CD14-positive monocyte (primary cell): Measurements from ENCODE around the gene C1QTNF7. TPM values are rescaled to one million over a fixed set of nuclear protein-coding genes. Genes with fewer than 3 reads are reported as not detected.

Experiments used
- DNase-seq, 3 donors: peaks; one replicate each; pipeline ENCODE4 v3.0.0-alpha.2; 2011 to 2022
- H2AFZ ChIP-seq: 2 replicates; pipeline ENCODE4 v1.6.0; 2012; ENCODE audit warnings: mild to moderate bottlenecking, low read depth, low read length, inconsistent platforms; ENCODE audit not compliant: insufficient read depth, poor library complexity, severe bottlenecking
- H3K27ac ChIP-seq, 2 donors: 1 replicate in 1 of 2; 2 replicates in 1 of 2; pipeline ENCODE4 v1.5.1; 2012 to 2013; ENCODE audit warnings: low read length in 2 of 2, control low read depth in 1 of 2, inconsistent platforms in 1 of 2, low read depth in 1 of 2, mild to moderate bottlenecking in 1 of 2
- H3K27me3 ChIP-seq, 2 donors: one replicate each; pipeline versions ENCODE4 v1.6.0 to v1.6.1; 2011 to 2013; ENCODE audit warnings: low read length in 2 of 2; ENCODE audit not compliant: control insufficient read depth in 2 of 2, insufficient read depth in 2 of 2
- H3K36me3 ChIP-seq, 2 donors: replicated peaks in 1 of 2; 1 replicate in 1 of 2; 2 replicates in 1 of 2; pipeline versions ENCODE4 v1.5.1 to v1.6.1; 2012 to 2013; ENCODE audit warnings: low read length in 2 of 2, control low read depth in 1 of 2, inconsistent platforms in 1 of 2, mild to moderate bottlenecking in 1 of 2; ENCODE audit not compliant: insufficient read depth in 2 of 2, control insufficient read depth in 1 of 2
- H3K4me1 ChIP-seq, 2 donors: 1 replicate in 1 of 2; 2 replicates in 1 of 2; pipeline versions ENCODE4 v1.5.1 to v1.6.1; 2012 to 2013; ENCODE audit warnings: low read length in 2 of 2, control low read depth in 1 of 2, inconsistent platforms in 1 of 2, mild to moderate bottlenecking in 1 of 2, moderate library complexity in 1 of 2; ENCODE audit not compliant: insufficient read depth in 2 of 2, control insufficient read depth in 1 of 2
- H3K4me2 ChIP-seq: replicated peaks from 2 replicates; pipeline ENCODE3; 2012; ENCODE audit warnings: low read length, moderate library complexity, mild to moderate bottlenecking; ENCODE audit not compliant: poor library complexity, severe bottlenecking; ENCODE audit errors: extremely low read depth
- H3K4me3 ChIP-seq, 3 experiments: fragments of 200-600 bp in 1 of 3; sonication (generic) in 1 of 3; replicated peaks in 1 of 3; 1 replicate in 2 of 3; 2 replicates in 1 of 3; pipeline ENCODE4 v1.5.1; 2011 to 2013; ENCODE audit warnings: low read length in 3 of 3, mild to moderate bottlenecking in 3 of 3, control low read depth in 2 of 3, low read depth in 2 of 3, inconsistent platforms in 1 of 3, moderate library complexity in 1 of 3
- H3K79me2 ChIP-seq: 2 replicates; pipeline ENCODE4 v1.6.0; 2012; ENCODE audit warnings: mild to moderate bottlenecking, control low read depth, inconsistent platforms, low read length, moderate library complexity; ENCODE audit not compliant: insufficient read depth
- H3K9ac ChIP-seq: 2 replicates; pipeline ENCODE4 v1.6.0; 2017; ENCODE audit warnings: low read length, mild to moderate bottlenecking; ENCODE audit not compliant: insufficient read depth, poor library complexity, severe bottlenecking
- H3K9me3 ChIP-seq, 2 donors: replicated peaks in 1 of 2; 1 replicate in 1 of 2; 2 replicates in 1 of 2; pipeline versions ENCODE4 v1.5.1 to v1.6.1; 2012 to 2013; ENCODE audit warnings: low read length in 2 of 2, control low read depth in 1 of 2; ENCODE audit not compliant: control insufficient read depth in 1 of 2, insufficient read depth in 1 of 2
- H4K20me1 ChIP-seq: 2 replicates; pipeline ENCODE4 v1.6.0; 2012; ENCODE audit warnings: mild to moderate bottlenecking, low read length, control low read depth, moderate library complexity; ENCODE audit not compliant: insufficient read depth
- H3K27ac Mint-ChIP-seq, 7 donors: one replicate each; pipeline ENCODE4 v1.8.0; 2020; ENCODE audit warnings: mild to moderate bottlenecking in 7 of 7, mixed read lengths in 7 of 7, moderate library complexity in 6 of 7, inconsistent platforms in 2 of 7
- H3K27me3 Mint-ChIP-seq, 3 donors: one replicate each; pipeline ENCODE4 v1.8.0; 2021 to 2022; ENCODE audit warnings: low read depth in 3 of 3, mild to moderate bottlenecking in 3 of 3, mixed read lengths in 3 of 3, moderate library complexity in 3 of 3, inconsistent platforms in 1 of 3
- H3K36me3 Mint-ChIP-seq, 2 donors: one replicate each; pipeline ENCODE4 v1.8.0; 2020; ENCODE audit warnings: mixed read lengths in 2 of 2, inconsistent platforms in 1 of 2, mild to moderate bottlenecking in 1 of 2
- H3K4me1 Mint-ChIP-seq: one replicate; pipeline ENCODE4 v1.8.0; 2020; ENCODE audit warnings: mild to moderate bottlenecking, mixed read lengths
- H3K4me3 Mint-ChIP-seq, 2 donors: one replicate each; pipeline ENCODE4 v1.8.0; 2020; ENCODE audit warnings: mild to moderate bottlenecking in 2 of 2, mixed read lengths in 2 of 2, moderate library complexity in 1 of 2
- H3K9me3 Mint-ChIP-seq, 7 donors: one replicate each; pipeline ENCODE4 v1.8.0; 2020 to 2022; ENCODE audit warnings: mixed read lengths in 7 of 7, mild to moderate bottlenecking in 6 of 7, moderate library complexity in 6 of 7, inconsistent platforms in 2 of 7
- CTCF ChIP-seq: fragments of 200-600 bp; IDR thresholded peaks from one replicate; pipeline ENCODE4 v1.8.0; 2022; ENCODE audit warnings: antibody characterized with exemption, mild to moderate bottlenecking
- WGBS: methylation state at CpG from one replicate; pipeline ENCODE4 v1.1.5; 2013; ENCODE audit warnings: missing lambda C conversion rate; ENCODE audit not compliant: insufficient coverage; 5-methylcytosine and 5-hydroxymethylcytosine counted together
- intact Hi-C, 2 donors: fragments of 100-400 bp; cut with micrococcal nuclease; formaldehyde crosslinking; loops; one replicate each; pipeline versions ENCODE4 v1.15.0 to v1.15.1; 2023
- polyA minus RNA-seq: library from RNA; depleted of rRNA, polyadenylated mRNA; stranded (reverse); fragments of >200 nt; gene quantifications from 2 replicates; pipeline ENCODE4 v1.2.3, GENCODE V29; 2012
- polyA plus RNA-seq, 3 donors: library from polyadenylated mRNA; depleted of rRNA in 1 of 3; unstranded in 2 of 3; stranded (reverse) in 1 of 3; fragments of 300-500 nt in 2 of 3; fragments of >200 nt in 1 of 3; fragmentation: Illumina TruSeq in 2 of 3; gene quantifications; 1 replicate in 2 of 3; 2 replicates in 1 of 3; pipeline ENCODE4 v1.2.3, GENCODE V29; 2012 to 2021
- total RNA-seq, 12 experiments: library from RNA in 1 of 12; stranded (reverse) in 1 of 12; fragments of 120-200 nt in 1 of 12; gene quantifications; one replicate each; pipeline ENCODE4 v1.2.4 and lab custom pipeline; 2013 to 2026; ENCODE audit warnings: mixed read lengths in 6 of 12, inconsistent platforms in 1 of 12

Gene C1QTNF7
- not detected for total RNA-seq (2013)
- polyA plus RNA-seq (not detected), polyA minus RNA-seq (not detected in 2 replicates), total RNA-seq (lab: John Stamatoyannopoulos, UW) (0 to 2.3 (median 0.12) reads per million in 11 experiments)

- WGBS: no CpG with 5 or more reads among the region's 3 CpGs
Observed at GRCh38 chr4:15427701-15428100, at the start of gene C1QTNF7. Gene C1QTNF7, plus strand, starts transcription at chr4:15428033. Its CDS starts 7,711 bp downstream, at chr4:15435744.

GRCh38 chr4:15378062-15378461, 49.8 kb upstream of the C1QTNF7 start:
- Mint-ChIP-seq H3K27ac (peak overlapping the region in 3 of 7 donors; percentile 39 to 50 (median 44)), H3K9me3 (peaks cover 0 to 6% (median 0%) of the 10 kb centered on the region in 7 donors), H3K36me3 (no peaks in the 10 kb centered on the region), H3K27me3 (peaks cover 0 to 3% (median 0%) of the 10 kb centered on the region in 3 donors), H3K4me1 (peaks cover 41% of the 10 kb centered on the region), H3K4me3 (peak overlapping the region in 1 of 2 donors; percentile 4)
- Histone ChIP-seq H2AFZ (no peak overlapping the region), H3K79me2 (no peaks in the 10 kb centered on the region), H3K27ac (peak overlapping the region in 1 of 2 donors; percentile 4), H3K4me1 (peaks cover 31 to 34% of the 10 kb centered on the region in 2 donors), H3K9me3 (no peaks in the 10 kb centered on the region), H3K9ac (no peak overlapping the region), H3K4me2 (no peak overlapping the region), H3K4me3 (no peak overlapping the region), H3K27me3 (no peaks in the 10 kb centered on the region), H3K36me3 (no peaks in the 10 kb centered on the region), H4K20me1 (no peaks in the 10 kb centered on the region)
- no peak for TF ChIP-seq CTCF
- WGBS: no CpG with 5 or more reads among the region's 1 CpG
- intact Hi-C loops: no loop called here
- peak; percentile 34 to 72 (median 54) for DNase-seq

More at GRCh38 chr4:15427701-15428100, at the start of gene C1QTNF7:
- no peak for TF ChIP-seq CTCF
- peaks cover 41% of the 10 kb centered on the region for H3K4me1 Mint-ChIP-seq
- no peaks in the 10 kb centered on the region for H3K36me3 ChIP-seq
- no peaks in the 10 kb centered on the region for H3K79me2 ChIP-seq
- no peak within 1 kb of the TSS for H3K4me2 ChIP-seq
- H3K27ac ChIP-seq: peak within 1 kb of the TSS; percentile 6 to 69
- no peaks in the 10 kb centered on the region for H4K20me1 ChIP-seq
- H3K27me3 Mint-ChIP-seq: no peaks in the 10 kb centered on the region
- H3K4me1 ChIP-seq: peaks cover 24 to 30% of the 10 kb centered on the region in 2 donors
- no peaks in the 10 kb centered on the region for H3K9me3 ChIP-seq
- intact Hi-C loops: no loop called here
- no peaks in the 10 kb centered on the region for H3K27me3 ChIP-seq
- no peak within 1 kb of the TSS for H3K9ac ChIP-seq
- peaks cover 0 to 7% (median 0%) of the 10 kb centered on the region in 7 donors for H3K9me3 Mint-ChIP-seq
- no peak within 1 kb of the TSS for H3K4me3 Mint-ChIP-seq
- peak within 1 kb of the TSS; percentile 55 to 91 (median 80) for H3K27ac Mint-ChIP-seq
- peak within 1 kb of the TSS; percentile 54 for H2AFZ ChIP-seq
- no peak within 1 kb of the TSS for H3K4me3 ChIP-seq
- DNase-seq: no peak
- H3K36me3 Mint-ChIP-seq: no peaks in the 10 kb centered on the region
